Measurements from ENCODE around the gene MAP3K1. TPM values are rescaled to one million over a fixed set of nuclear protein-coding genes. Genes with fewer than 3 reads are reported as not detected.
A peak's percentile ranks its signal among the peaks of the same experiment; 100 is the strongest.

MAP3K1 gene
- total and polyA plus RNA-seq, 9 of the 15 experiments (the other 6 are each of a cell fraction or from before 2014, with no cell fraction given) = 3.9 to 13.9 (median 7.5) TPM

- TF ChIP-seq, protein P1, sequence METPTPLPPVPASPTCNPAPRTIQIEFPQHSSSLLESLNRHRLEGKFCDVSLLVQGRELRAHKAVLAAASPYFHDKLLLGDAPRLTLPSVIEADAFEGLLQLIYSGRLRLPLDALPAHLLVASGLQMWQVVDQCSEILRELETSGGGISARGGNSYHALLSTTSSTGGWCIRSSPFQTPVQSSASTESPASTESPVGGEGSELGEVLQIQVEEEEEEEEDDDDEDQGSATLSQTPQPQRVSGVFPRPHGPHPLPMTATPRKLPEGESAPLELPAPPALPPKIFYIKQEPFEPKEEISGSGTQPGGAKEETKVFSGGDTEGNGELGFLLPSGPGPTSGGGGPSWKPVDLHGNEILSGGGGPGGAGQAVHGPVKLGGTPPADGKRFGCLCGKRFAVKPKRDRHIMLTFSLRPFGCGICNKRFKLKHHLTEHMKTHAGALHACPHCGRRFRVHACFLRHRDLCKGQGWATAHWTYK (CRISPR knock-in tag; IDR thresholded peaks at IDR 0.05) = peak; percentile 69; the same call in 1 of the 2 replicates
- TF ChIP-seq PHF21A (IDR thresholded peaks at IDR 0.05; ENCODE audit: borderline replicate concordance, low read depth) = no peak
- TF ChIP-seq PYGO2 (tag; IDR thresholded peaks at IDR 0.05) = no peak
- TF ChIP-seq HCFC1 (IDR thresholded peaks at IDR 0.05; ENCODE audit: low read depth, low read length) = no peak
- 0 out of 2 replicates have a peak, but pooled peaks have one; percentile 45 for TF ChIP-seq GATAD2B (IDR thresholded peaks at IDR 0.05; ENCODE audit: borderline replicate concordance)
- TF ChIP-seq RBM22 (IDR thresholded peaks at IDR 0.05; ENCODE audit: low read depth, low read length, poor library complexity, severe bottlenecking) = peak; percentile 60
- no peak for TF ChIP-seq DMBX1 (CRISPR knock-in tag; IDR thresholded peaks at IDR 0.05; ENCODE audit: borderline replicate concordance)
- TF ChIP-seq MAFF (IDR thresholded peaks at IDR 0.05; ENCODE audit: low read length) = no peak
- peak in 2 of 3 experiments; percentile 75 to 86 for TF ChIP-seq YY1 (IDR thresholded peaks at IDR 0.05; ENCODE audit: borderline replicate concordance in 1 of 3, control insufficient read depth in 1 of 3, extremely low read depth in 1 of 3, insufficient read depth in 3 of 3, insufficient read length in 1 of 3, insufficient replicate concordance in 2 of 3, low read depth in 1 of 3, low read length in 2 of 3)
- TF ChIP-seq CBFB (CRISPR knock-in tag; IDR thresholded peaks at IDR 0.05) = 0 out of 2 replicates have a peak, but pooled peaks have one; percentile 57
- TF ChIP-seq PHB2 (IDR thresholded peaks at IDR 0.05; ENCODE audit: low read depth) = no peak
- no peak for TF ChIP-seq TRIM28 (IDR thresholded peaks at IDR 0.05)
- TF ChIP-seq NFIC (IDR thresholded peaks at IDR 0.05) = peak; percentile 74
- TF ChIP-seq, protein P2, sequence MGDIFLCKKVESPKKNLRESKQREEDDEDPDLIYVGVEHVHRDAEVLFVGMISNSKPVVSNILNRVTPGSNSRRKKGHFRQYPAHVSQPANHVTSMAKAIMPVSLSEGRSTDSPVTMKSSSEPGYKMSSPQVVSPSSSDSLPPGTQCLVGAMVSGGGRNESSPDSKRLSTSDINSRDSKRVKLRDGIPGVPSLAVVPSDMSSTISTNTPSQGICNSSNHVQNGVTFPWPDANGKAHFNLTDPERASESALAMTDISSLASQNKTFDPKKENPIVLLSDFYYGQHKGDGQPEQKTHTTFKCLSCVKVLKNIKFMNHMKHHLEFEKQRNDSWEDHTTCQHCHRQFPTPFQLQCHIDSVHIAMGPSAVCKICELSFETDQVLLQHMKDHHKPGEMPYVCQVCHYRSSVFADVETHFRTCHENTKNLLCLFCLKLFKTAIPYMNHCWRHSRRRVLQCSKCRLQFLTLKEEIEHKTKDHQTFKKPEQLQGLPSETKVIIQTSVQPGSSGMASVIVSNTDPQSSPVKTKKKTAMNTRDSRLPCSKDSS (IDR thresholded peaks at IDR 0.05; ENCODE audit: low read depth, partially characterized antibody) = no peak
- TF ChIP-seq ZMIZ1 (IDR thresholded peaks at IDR 0.05; ENCODE audit: low read depth in 2 of 2, low read length in 2 of 2) = peak in 1 of 2 experiments; percentile 17; a peak in 1 of 4 replicates
- TF ChIP-seq POLR2B (IDR thresholded peaks at IDR 0.05; ENCODE audit: low read depth, partially characterized antibody) = peak; percentile 95
- TF ChIP-seq POLR2A (conservative IDR thresholded peaks at IDR 0.05) = peak; percentile 98
- TF ChIP-seq CEBPG (CRISPR knock-in tag; IDR thresholded peaks at IDR 0.05) = no peak
- no peak for TF ChIP-seq CEBPG (tag; conservative IDR thresholded peaks at IDR 0.05 in 1 of 2, IDR thresholded peaks at IDR 0.05 in 1 of 2)
- peak; percentile 82 for TF ChIP-seq TBP (optimal IDR thresholded peaks at IDR 0.05; ENCODE audit: low read depth, low read length)
- TF ChIP-seq CREM (IDR thresholded peaks at IDR 0.05; ENCODE audit: low read depth) = peak; percentile 7; the same call in 1 of the 2 replicates
Measured at GRCh38 chr5:56909294-56910209, 94.2 kb downstream of the MAP3K1 start, which contains the start of gene SETD9 (continued).
